GM19043 (cell line): ENCODE data around the gene RNMT.
"Not testable (repeated sequence)": the region's sequence is repeated elsewhere in the genome, so short reads cannot be mapped to it uniquely, and the experiment has no call there.

ENCODE experiments used
- ATAC-seq: cut with Tn5 transposase; IDR thresholded peaks from one replicate; pipeline ENCODE4 v1.9.1; 2021; ENCODE audit warnings: low read depth; ENCODE audit not compliant: unreplicated experiment

Gene RNMT

GRCh38 chr18:13730481-13730880 is 4.0 kb downstream of the RNMT start:
- ATAC-seq: no peak

DNA sequence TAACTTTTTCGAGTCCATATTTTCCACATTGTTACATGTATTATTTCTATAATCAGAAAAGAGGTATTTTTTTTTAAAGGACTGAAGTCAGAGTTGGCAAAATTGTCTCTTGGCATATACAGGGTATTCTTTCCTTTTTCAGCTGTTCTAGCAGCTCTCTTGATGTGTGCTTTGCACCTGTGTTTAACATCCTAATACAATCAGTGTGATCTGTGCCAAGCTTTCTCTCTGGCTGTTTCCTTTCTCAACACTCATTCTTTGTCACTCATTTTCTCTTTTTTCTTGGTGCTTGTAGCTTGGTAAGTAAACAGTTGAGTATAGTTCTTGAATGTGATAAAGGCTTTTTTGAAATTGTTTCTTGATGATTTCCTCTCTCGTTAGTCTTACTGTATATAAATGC is 9.2 kb downstream of the RNMT start:
- no peak for ATAC-seq

GRCh38 chr18:13745696-13746095 is 19.2 kb downstream of the RNMT start:
- no peak for ATAC-seq

- no peak for ATAC-seq
Observed at GRCh38 chr18:13746633-13747032, 20.2 kb downstream of the RNMT start.

GRCh38 chr18:13751599-13751998 is 25.1 kb downstream of the RNMT start:
- ATAC-seq: not testable (repeated sequence)

DNA sequence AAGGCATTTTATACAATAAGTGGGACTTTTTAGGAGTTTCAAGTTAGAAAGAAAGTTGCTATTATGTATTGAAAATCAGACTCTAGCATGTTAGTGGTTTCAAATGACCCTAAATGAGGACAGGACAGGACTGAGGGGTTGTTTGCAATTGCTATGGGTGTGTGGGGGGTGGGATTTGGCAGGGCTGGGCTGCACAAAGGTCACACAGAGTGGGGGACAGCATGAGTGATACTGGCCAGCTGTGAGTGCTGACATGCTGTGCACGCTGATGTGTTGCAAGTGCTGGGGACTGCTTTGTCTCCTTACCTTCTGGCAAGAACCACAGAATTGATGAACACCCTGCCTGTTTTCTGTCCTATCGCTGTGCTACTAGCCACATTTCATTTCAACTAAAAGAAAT is 29.8 kb downstream of the RNMT start:
- ATAC-seq: no peak

- ATAC-seq: no peak
Observed at GRCh38 chr18:13756671-13757070, 30.2 kb downstream of the RNMT start.

- no peak for ATAC-seq
Observed at GRCh38 chr18:13758622-13759021, 32.1 kb downstream of the RNMT start.

- no peak for ATAC-seq
Observed at GRCh38 chr18:13760047-13760446, 33.6 kb downstream of the RNMT start.

DNA sequence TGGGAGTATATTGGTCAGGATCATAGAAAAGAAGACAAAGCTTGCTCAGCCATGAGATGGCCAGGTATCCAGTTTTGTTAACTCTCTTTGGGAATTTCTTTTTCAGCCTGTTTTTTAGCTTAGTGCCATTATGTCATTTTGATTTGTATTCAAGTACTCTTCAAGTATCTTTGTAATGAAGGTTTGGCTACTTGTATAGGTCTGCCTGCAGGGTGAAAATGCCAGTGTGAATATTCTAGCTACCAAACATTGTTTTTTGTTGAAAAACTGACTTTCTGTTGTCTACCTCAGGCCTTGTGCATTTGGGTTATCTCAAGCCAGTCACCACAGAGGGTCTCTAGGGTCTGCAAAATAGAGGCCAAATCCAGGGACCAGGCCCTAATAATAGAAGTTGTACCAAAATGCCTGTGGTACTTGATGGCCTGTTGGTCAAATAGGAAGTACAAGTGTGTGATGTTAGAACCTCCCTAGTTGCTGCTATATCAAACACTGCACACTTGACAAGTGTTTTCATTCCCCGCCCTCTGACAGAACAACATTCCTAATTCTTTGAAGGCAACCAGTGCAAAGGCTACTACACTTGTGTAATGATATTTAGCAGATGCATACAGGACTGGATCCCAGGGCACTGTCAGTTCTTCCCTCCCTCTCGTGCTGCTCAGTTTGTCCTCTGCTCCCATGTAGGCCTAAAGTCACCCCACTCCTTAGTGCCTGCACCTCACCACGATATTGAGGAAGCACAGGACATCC is 36.4 kb downstream of the RNMT start:
- ATAC-seq: no peak

DNA sequence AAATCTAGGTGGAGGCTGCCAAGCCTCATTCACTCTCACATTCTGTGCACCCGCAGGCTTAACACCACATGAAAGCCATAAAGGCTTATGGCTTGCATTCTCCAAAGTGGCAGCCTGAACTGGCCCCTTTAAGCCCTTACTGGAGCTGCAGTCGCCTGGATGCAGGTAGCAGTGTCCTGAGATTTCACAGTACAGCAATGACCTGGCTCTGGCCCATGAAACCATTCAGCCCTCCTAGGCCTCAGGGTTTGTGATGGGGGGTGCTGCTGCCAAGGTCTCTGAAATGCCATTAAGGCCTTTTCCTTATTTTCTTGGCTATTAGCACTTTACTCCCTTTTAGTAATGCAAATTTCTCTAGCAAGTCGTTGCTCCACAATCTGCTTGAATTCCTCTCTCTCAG is 48.6 kb downstream of the RNMT start:
- ATAC-seq: no peak

DNA sequence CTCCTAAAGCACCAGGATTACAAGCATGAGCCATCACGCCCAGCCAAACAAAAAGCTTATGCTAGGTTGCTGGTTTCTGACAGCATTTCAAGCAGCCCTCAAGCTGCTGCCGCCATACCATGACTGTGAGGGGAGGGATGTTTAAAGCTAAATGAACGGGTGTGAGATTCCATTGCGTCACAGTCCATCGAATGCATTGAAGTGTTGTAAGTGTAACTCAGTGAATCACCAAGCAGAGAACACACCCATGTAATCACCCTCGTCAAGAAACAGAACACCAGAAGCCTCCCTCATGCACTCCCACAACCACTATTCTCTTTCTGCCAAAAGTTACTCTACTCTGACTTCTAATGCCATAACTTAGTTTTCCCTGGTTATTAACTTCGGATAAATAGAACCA is 64.7 kb downstream of the RNMT start:
- ATAC-seq: no peak

DNA sequence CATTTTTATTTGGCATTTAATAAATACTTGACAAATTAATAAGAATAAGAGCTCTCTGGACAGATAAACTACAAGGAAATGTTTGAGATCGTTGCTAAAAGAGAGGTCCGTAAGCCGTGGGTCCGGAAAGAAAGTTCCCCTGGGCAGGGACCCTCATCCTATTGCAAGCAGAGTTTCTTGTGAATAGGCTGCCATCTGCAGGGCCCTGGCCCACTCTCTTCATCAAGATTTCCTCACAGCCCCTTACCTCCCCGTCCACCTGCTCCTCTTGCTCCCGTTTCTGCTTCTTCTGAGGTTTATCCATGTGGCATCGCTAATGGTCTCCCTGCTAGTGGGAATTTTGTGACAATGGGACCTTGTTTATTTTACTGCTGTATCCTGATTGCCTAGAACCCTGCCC is 67.3 kb downstream of the RNMT start:
- no peak for ATAC-seq

DNA sequence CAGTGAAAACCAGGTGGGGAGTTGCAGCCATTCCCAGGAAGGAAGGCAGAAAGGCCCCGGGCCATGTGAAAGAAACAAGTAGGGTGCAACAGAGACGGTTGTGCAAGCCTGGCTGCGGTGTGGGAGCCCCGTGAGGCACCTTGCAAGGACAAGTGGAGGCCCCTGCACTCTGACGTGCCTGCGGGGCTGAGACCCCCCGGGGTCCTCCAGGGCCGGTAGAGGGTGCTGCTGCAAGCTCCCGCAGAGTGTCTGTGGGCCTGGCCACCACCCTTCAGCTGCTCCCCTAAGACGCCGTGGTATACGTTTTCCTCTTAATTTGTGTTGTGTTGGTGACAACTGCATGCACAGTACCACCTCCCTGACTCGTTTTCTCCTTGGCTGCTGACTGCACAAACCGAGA is 70.0 kb downstream of the RNMT start:
- no peak for ATAC-seq

GRCh38 chr18:13797157-13797611 is 70.7 kb downstream of the RNMT start:
- no peak for ATAC-seq

- no peak for ATAC-seq
Observed at GRCh38 chr18:13799396-13799795, 72.9 kb downstream of the RNMT start.

- no peak for ATAC-seq
Observed at GRCh38 chr18:13800505-13801259, 74.2 kb downstream of the RNMT start.

- no peak for ATAC-seq
Observed at GRCh38 chr18:13801260-13801601, 74.8 kb downstream of the RNMT start.

DNA sequence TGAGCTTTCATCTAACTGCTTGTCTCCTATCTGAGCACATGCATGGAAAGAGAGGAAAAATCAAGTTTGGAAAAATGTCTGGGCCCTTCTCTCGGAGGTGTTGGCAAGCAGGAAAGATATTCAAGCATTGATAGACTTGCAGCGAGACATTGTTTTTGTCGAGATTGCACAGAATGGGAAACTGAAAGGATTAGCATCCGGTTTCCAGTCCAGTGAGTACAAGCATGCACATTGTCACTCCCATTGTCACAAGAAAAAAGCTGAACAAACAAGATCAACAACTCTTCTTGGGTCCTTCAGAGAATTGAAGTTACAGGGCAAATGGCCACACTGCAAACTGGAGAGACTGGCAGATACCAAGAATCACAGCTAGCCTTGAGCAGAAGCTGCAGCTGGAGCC is 77.8 kb downstream of the RNMT start:
- no peak for ATAC-seq

DNA sequence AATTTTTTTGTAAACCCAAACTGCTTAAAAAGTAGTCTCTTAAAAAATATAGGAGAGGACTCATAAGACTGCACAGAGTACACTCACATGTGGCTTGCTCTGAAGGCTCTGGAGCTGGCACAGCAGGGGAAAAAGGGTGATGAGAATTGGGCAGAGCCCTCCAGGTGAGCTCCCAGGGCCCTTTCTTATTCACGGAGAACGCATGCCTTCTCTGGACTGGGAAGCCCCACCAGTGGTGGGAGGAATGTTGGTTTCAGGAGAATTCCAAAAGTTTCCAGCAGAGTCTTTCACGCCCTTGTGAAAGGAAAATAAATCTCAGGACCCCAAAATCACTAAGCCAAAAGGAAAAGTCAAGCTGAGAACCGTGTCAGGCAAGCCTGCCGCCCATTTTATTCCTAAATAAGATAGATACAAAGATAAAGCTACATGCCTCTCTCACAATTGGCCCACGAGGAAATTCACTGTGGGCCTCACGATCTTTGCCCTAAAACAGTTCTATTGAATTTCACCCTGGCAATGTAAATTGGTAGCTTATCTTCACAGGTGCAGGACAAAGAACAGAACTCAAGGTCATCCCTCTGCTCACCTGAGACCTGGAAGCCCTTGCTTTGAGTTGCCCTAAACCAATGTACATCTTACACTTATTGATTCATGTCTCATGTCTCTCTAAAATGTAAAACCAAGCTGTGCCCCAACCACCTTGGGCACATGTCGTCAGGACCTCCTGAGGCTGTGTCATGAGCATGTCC is 82.0 kb downstream of the RNMT start:
- ATAC-seq: no peak

DNA sequence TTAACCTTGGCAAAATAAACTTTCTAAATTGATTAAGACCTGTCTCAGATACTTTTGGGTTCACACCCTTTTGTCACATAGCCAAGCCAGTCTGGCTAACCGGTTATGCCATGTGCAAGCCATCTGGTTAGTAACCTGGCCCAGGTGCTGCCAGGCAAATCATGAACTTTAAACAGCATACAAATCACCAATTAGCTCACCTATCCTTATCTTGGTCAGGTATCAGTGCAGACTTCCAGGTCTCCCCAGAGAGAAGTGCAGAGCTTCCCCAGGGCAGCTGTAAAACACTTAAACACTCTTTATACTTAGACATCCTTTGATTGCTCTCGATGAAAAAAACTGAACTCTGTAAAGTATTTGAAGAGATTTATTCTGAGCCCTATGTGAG is 82.6 kb downstream of the RNMT start:
- ATAC-seq: no peak
